ENCODE results near the gene FAM200B. TPM values are rescaled to one million over a fixed set of nuclear protein-coding genes. Genes with fewer than 3 reads are reported as not detected.

Gene FAM200B
- total RNA-seq, result 20.2 and 28.7 TPM in 2 replicates

DNA sequence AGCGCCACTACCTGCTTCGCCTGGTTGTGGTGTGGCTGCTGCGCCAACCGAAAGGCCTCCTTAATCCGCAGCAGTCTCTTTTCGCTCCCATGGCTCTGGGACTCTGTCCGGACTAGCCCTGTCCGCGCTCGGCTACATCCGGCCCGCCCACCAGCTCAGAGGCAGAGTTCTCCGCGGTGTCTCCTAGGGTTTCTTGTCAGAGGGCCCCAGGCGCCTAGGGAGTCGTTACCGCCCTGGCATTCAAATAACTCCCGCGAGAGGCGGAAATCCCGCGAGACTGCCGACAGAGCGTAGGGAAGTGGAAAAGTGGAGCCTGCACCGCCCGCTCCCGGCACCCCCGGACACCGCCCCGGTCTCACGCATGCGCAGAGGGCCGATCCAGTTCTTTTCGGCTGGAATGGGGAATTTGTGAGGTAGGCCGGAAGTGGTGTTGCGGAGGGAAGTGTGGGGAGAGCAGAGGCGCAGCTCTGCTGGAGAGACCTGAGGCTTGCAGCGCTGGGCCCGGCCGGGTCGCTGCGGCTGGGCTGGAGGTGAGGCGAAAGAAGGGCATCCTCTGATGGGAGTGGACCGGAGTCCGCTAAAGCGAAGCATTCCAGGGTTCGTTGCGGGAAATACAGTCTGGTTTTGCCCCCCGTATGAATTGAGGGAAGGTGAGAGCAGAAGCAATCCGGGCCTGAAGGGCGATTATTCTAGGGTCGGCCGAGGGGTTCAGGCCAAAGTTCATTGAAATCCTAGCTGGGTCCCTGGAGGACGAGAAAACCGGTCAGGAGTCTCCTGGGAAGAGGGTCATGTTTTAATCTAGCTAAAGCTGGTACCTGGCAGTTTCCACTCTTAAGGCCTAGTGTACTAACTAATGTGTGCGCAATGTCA lies at the start of gene FAM200B:
FAM200B (plus strand) TSS at position 456 of the 870 bp plus-strand sequence. CDS start 5,151 bp downstream, outside the sequence.

DNA sequence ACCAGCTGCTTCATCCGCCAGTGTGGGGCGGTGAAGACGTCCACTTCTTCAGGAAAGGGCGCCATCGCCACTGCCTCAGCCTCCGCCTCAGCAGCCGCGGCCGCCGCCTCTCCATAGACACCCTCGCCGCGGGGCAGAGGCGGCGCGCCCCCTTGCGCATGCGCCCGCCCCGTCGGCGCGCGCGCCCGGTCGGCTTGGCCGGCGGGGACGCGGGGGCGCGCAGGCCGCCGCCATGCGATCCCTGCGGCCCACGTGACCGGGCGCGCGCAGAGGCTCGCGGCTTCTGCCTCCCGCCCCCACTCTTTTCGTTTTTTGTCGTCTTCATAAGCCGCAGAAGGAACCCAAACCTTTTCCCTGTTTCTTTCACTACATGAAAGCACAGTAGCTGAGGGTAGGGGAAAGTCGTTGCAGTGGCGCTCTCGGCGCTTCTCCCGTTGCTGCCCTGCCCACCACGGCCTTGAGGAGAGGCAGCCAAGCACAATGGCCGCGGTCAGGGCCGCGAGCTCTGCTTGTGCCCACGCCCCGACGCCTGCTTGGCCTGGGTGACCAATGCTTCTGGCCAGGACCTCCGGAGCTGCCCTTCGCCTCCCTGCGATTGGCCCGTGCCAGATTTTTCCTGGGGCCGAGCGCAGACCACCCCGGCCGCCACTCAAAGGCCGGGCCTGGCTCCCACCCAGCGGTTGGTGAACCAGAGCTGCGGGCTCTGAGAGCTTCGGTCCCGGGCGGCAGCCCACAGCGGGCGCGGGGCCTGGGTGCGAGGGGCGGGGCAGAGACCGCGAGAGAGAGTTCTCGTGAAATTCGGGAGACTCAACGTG lies 26.2 kb upstream of the FAM200B start, which contains the start of gene FBXL5:
FBXL5 (minus strand) TSS at position 135 of the 815 bp plus-strand sequence; CDS start at position 65, 70 bp downstream.

DNA sequence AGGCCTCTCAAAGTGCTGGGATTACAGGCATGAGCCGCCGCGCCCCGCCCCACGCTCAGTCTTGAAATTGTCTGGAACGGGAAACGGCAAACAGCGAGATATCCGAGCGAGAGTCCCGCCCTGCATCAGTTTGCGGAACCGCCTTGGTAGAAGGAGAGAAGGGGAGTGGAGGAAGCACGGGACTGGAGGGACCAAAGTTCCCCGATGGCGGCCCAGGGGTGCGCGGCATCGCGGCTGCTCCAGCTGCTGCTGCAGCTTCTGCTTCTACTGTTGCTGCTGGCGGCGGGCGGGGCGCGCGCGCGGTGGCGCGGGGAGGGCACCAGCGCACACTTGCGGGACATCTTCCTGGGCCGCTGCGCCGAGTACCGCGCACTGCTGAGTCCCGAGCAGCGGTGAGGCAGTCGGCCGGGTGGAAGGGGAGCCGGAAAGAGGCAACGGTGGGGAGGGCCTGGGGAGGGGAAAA lies 21.3 kb downstream of the FAM200B start, which contains the start of gene BST1:
BST1 (plus strand) TSS at position 125 of the 463 bp plus-strand sequence; CDS start at position 205, 80 bp downstream.

Other genes with a start within 250 kb of the FAM200B start
- 6.2 and 8.3 TPM in 2 replicates for gene CC2D2A, start 211.9 kb upstream of the FAM200B start, total RNA-seq
- gene FBXL5, start 26.5 kb upstream of the FAM200B start, total RNA-seq, result 103 and 154 TPM in 2 replicates
- gene BST1, start 21.2 kb downstream of the FAM200B start, total RNA-seq, result 0.14 and 0.68 TPM in 2 replicates
- gene CD38, start 96.5 kb downstream of the FAM200B start, total RNA-seq, result 0.14 TPM in 1 of 2 replicates, not detected in the other